Hepatocyte (in vitro differentiated cells): ENCODE results near the gene PPM1G. TPM values are rescaled to one million over a fixed set of nuclear protein-coding genes. Genes with fewer than 3 reads are reported as not detected.

Source experiments
- DNase-seq: peaks from one replicate; pipeline ENCODE4 v3.0.0-alpha.2; 2016; ENCODE audit warnings: low spot score
- H2AFZ ChIP-seq: fragments of 200-600 bp; sonication (generic); 2 replicates; pipeline ENCODE4 v1.6.0; 2016; ENCODE audit warnings: antibody characterized with exemption, mild to moderate bottlenecking
- H3K27ac ChIP-seq: fragments of 200-600 bp; sonication (generic); 2 replicates; pipeline ENCODE4 v1.5.1; 2016; ENCODE audit warnings: mild to moderate bottlenecking
- H3K27me3 ChIP-seq: fragments of 200-600 bp; sonication (generic); 2 replicates; pipeline ENCODE4 v1.6.1; 2016
- H3K36me3 ChIP-seq: fragments of 200-600 bp; sonication (generic); replicated peaks from 2 replicates; pipeline ENCODE4 v1.5.1; 2016; ENCODE audit warnings: low read depth; ENCODE audit not compliant: insufficient read depth
- H3K4me1 ChIP-seq: fragments of 200-600 bp; sonication (generic); 2 replicates; pipeline ENCODE4 v1.5.1; 2016; ENCODE audit warnings: mild to moderate bottlenecking, moderate library complexity; ENCODE audit not compliant: insufficient read depth
- H3K4me2 ChIP-seq: fragments of 200-600 bp; sonication (generic); 2 replicates; pipeline ENCODE4 v1.6.0; 2016
- H3K4me3 ChIP-seq: fragments of 200-600 bp; sonication (generic); 2 replicates; pipeline ENCODE4 v1.5.1; 2016; ENCODE audit warnings: mild to moderate bottlenecking
- H3K79me2 ChIP-seq: fragments of 200-600 bp; sonication (generic); 2 replicates; pipeline ENCODE4 v1.6.0; 2017; ENCODE audit warnings: mild to moderate bottlenecking
- H3K9me2 ChIP-seq: fragments of 200-600 bp; sonication (generic); replicated peaks from 2 replicates; pipeline ENCODE4 v1.6.0; 2017; ENCODE audit warnings: mild to moderate bottlenecking; ENCODE audit not compliant: insufficient read depth
- H3K9me3 ChIP-seq: fragments of 200-600 bp; sonication (generic); 2 replicates; pipeline ENCODE4 v1.5.1; 2016; ENCODE audit warnings: low read depth, mild to moderate bottlenecking
- H4K20me1 ChIP-seq: fragments of 200-600 bp; sonication (generic); 2 replicates; pipeline ENCODE4 v1.6.0; 2016; ENCODE audit warnings: mild to moderate bottlenecking; ENCODE audit not compliant: insufficient read depth, poor library complexity, severe bottlenecking
- CTCF ChIP-seq: fragments of 200-600 bp; sonication (generic); IDR thresholded peaks from 2 replicates; pipeline ENCODE4 v1.5.1; 2016; ENCODE audit warnings: antibody characterized with exemption, mild to moderate bottlenecking; ENCODE audit not compliant: poor library complexity
- EZH2 ChIP-seq: fragments of 200-600 bp; sonication (generic); IDR thresholded peaks from 2 replicates; pipeline ENCODE4 v1.6.1; 2016; ENCODE audit warnings: antibody characterized with exemption, mild to moderate bottlenecking, borderline replicate concordance
- EZH2phosphoT487 ChIP-seq: fragments of 200-600 bp; sonication (generic); IDR thresholded peaks from one replicate; pipeline ENCODE4 v1.6.1; 2018; ENCODE audit warnings: antibody characterized with exemption, mild to moderate bottlenecking, low read depth, moderate library complexity; ENCODE audit not compliant: unreplicated experiment, severe bottlenecking
- WGBS: methylation state at CpG from one replicate; pipeline ENCODE4 v1.1.6; 2016; ENCODE audit warnings: low lambda C conversion rate; ENCODE audit errors: missing lambda C conversion rate; 5-methylcytosine and 5-hydroxymethylcytosine counted together
- polyA plus RNA-seq: library from polyadenylated mRNA; unstranded; fragments of >200 nt; fragmentation: Nextera tagmentation; extraction: Ambion mirVana; gene quantifications from 2 replicates; pipeline ENCODE4 v1.2.1, GENCODE V29; 2016
- total RNA-seq: library from RNA; depleted of rRNA; stranded (reverse); fragments of >200 nt; gene quantifications from 2 replicates; pipeline ENCODE4 v1.2.3, GENCODE V29; 2014

Gene PPM1G
- total and polyA plus RNA-seq, 2 experiments from 2014 or later = 60.6 to 65.7 TPM

GRCh38 chr2:27351802-27352598 lies 57.4 kb downstream of the PPM1G start:
- H3K36me3 ChIP-seq = no peaks in the 10 kb centered on the region
- peaks cover 15% of the 10 kb centered on the region for H3K4me1 ChIP-seq
- H3K27ac ChIP-seq = no peak overlapping the region
- H3K4me3 ChIP-seq = no peak overlapping the region
- H2AFZ ChIP-seq = no peak overlapping the region
- no peak for DNase-seq
- H3K4me2 ChIP-seq = no peak overlapping the region
- 96% methylated on average over 6 of the region's 6 CpGs for WGBS
- no peaks in the 10 kb centered on the region for H3K9me2 ChIP-seq
- H3K27me3 ChIP-seq = no peaks in the 10 kb centered on the region
- H3K9me3 ChIP-seq = no peaks in the 10 kb centered on the region
- H3K79me2 ChIP-seq = peaks cover 91% of the 10 kb centered on the region
- H4K20me1 ChIP-seq = peaks cover 14% of the 10 kb centered on the region
- TF ChIP-seq EZH2phosphoT487 = no peak
- no peak for TF ChIP-seq CTCF
- TF ChIP-seq EZH2 = no peak

- Histone ChIP-seq H4K20me1 (peaks cover 17% of the 10 kb centered on the region), H3K27ac (no peak overlapping the region), H3K79me2 (peaks cover 98% of the 10 kb centered on the region), H3K4me1 (peaks cover 12% of the 10 kb centered on the region), H3K9me3 (no peaks in the 10 kb centered on the region), H2AFZ (no peak overlapping the region), H3K4me3 (no peak overlapping the region), H3K27me3 (no peaks in the 10 kb centered on the region), H3K36me3 (no peaks in the 10 kb centered on the region), H3K9me2 (no peaks in the 10 kb centered on the region), H3K4me2 (no peak overlapping the region)
- TF ChIP-seq EZH2phosphoT487 = no peak
- no peak for TF ChIP-seq CTCF
- TF ChIP-seq EZH2 = no peak
- no peak for DNase-seq
- 93% methylated on average over 7 of the region's 7 CpGs for WGBS
These were observed 59.2 kb downstream of the PPM1G start for GRCh38 chr2:27350106-27350693.

GRCh38 chr2:27347641-27348040 lies 61.8 kb downstream of the PPM1G start:
- H3K4me2 ChIP-seq = no peak overlapping the region
- no peak overlapping the region for H3K27ac ChIP-seq
- TF ChIP-seq EZH2phosphoT487 (no peak), CTCF (no peak), EZH2 (no peak)
- 90% methylated on average over 2 of the region's 2 CpGs for WGBS
- no peaks in the 10 kb centered on the region for H3K36me3 ChIP-seq
- H3K27me3 ChIP-seq = no peaks in the 10 kb centered on the region
- no peak overlapping the region for H3K4me3 ChIP-seq
- peaks cover 91% of the 10 kb centered on the region for H3K79me2 ChIP-seq
- no peaks in the 10 kb centered on the region for H3K9me3 ChIP-seq
- peaks cover 17% of the 10 kb centered on the region for H4K20me1 ChIP-seq
- no peak for DNase-seq
- H3K9me2 ChIP-seq = no peaks in the 10 kb centered on the region
- H3K4me1 ChIP-seq = no peaks in the 10 kb centered on the region
- H2AFZ ChIP-seq = no peak overlapping the region
